ENCODE results near the gene C6orf89.
A peak's percentile ranks its signal among the peaks of the same experiment; 100 is the strongest.

Gene C6orf89

DNA sequence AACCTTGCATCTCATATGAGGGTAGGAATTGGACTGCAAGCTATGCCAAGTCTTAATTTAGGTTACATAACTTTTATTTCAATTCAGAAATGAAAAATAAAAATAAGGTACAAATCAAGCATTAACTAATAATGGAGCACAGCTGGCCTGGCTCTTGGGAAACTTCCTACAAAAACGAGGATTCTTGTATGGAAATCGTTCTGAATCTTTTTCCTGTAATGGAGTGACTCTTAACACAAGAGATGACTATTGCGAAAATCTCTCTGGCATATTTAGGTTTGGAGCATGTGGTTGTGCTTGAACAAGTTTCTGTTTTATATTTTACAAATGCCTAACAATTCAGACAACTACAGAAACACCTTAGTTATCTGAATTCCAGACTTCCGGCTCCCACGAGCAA is 34.8 kb downstream of the C6orf89 start:
- Histone ChIP-seq H4K8ac (ENCODE audit: low read length) (no peak overlapping the region), H2BK12ac (ENCODE audit: low read length in 2 of 2) (no peak overlapping the region), H2BK120ac (ENCODE audit: low read depth, low read length) (no peak overlapping the region), H3K4me1 (ENCODE audit: control insufficient read depth, insufficient read depth, low read depth, low read length) (peaks cover 10% of the 10 kb centered on the region), H3K4me3 (ENCODE audit: insufficient read depth in 1 of 2, low read depth in 1 of 2, low read length in 2 of 2) (no peak overlapping the region), H3K4ac (ENCODE audit: low read depth in 1 of 2, low read length in 2 of 2) (no peak overlapping the region), H3K9me3 (ENCODE audit: control insufficient read depth, low read length) (no peaks in the 10 kb centered on the region), H3K18ac (ENCODE audit: low read depth in 1 of 2, low read length in 2 of 2) (no peak overlapping the region), H2AK5ac (ENCODE audit: low read length, severe bottlenecking) (no peak overlapping the region), H2BK5ac (ENCODE audit: low read depth, low read length, poor library complexity, severe bottlenecking) (no peak overlapping the region), H2BK15ac (ENCODE audit: low read depth, poor library complexity, severe bottlenecking) (no peak overlapping the region), H3K79me1 (replicated peaks; ENCODE audit: low read length, poor library complexity, severe bottlenecking) (peaks cover 2% of the 10 kb centered on the region), H3K4me2 (ENCODE audit: low read length, poor library complexity, severe bottlenecking) (no peak overlapping the region), H4K91ac (ENCODE audit: low read length) (no peak overlapping the region), H3K23ac (ENCODE audit: low read length in 2 of 2) (no peak overlapping the region), H3K27ac (ENCODE audit: low read length, poor library complexity, severe bottlenecking) (no peak overlapping the region), H2AFZ (ENCODE audit: low read depth, low read length) (no peak overlapping the region), H3K14ac (ENCODE audit: low read length in 2 of 2) (no peak overlapping the region), H3K27me3 (ENCODE audit: control insufficient read depth in 1 of 2, insufficient read depth in 1 of 2, low read length in 2 of 2) (no peaks in the 10 kb centered on the region), H3K9ac (ENCODE audit: low read length) (no peak overlapping the region), H3K36me3 (ENCODE audit: control insufficient read depth in 1 of 2, insufficient read depth in 2 of 2, low read depth in 1 of 2, low read length in 2 of 2) (peaks cover 35 to 73% of the 10 kb centered on the region in 2 experiments)
- DNase-seq, result no peak
- WGBS, result 88% methylated on average over 4 of the region's 5 CpGs

GRCh38 chr6:36924131-36924530 is 38.4 kb downstream of the C6orf89 start:
- no peak overlapping the region for H3K23ac ChIP-seq (ENCODE audit: low read length in 2 of 2)
- H3K4me2 ChIP-seq (ENCODE audit: low read length, poor library complexity, severe bottlenecking), result peak overlapping the region; percentile 40
- H2BK120ac ChIP-seq (ENCODE audit: low read depth, low read length), result no peak overlapping the region
- H2AFZ ChIP-seq (ENCODE audit: low read depth, low read length), result no peak overlapping the region
- H3K4ac ChIP-seq (ENCODE audit: low read depth in 1 of 2, low read length in 2 of 2), result no peak overlapping the region
- no peaks in the 10 kb centered on the region for H3K27me3 ChIP-seq (ENCODE audit: control insufficient read depth in 1 of 2, insufficient read depth in 1 of 2, low read length in 2 of 2)
- peaks cover 26% of the 10 kb centered on the region for H3K4me1 ChIP-seq (ENCODE audit: control insufficient read depth, insufficient read depth, low read depth, low read length)
- no peaks in the 10 kb centered on the region for H3K9me3 ChIP-seq (ENCODE audit: control insufficient read depth, low read length)
- H4K8ac ChIP-seq (ENCODE audit: low read length), result no peak overlapping the region
- H2BK15ac ChIP-seq (ENCODE audit: low read depth, poor library complexity, severe bottlenecking), result no peak overlapping the region
- no peak overlapping the region for H3K9ac ChIP-seq (ENCODE audit: low read length)
- H3K79me1 ChIP-seq (replicated peaks; ENCODE audit: low read length, poor library complexity, severe bottlenecking), result no peaks in the 10 kb centered on the region
- H2BK12ac ChIP-seq (ENCODE audit: low read length in 2 of 2), result no peak overlapping the region
- no peak overlapping the region for H3K18ac ChIP-seq (ENCODE audit: low read depth in 1 of 2, low read length in 2 of 2)
- H2BK5ac ChIP-seq (ENCODE audit: low read depth, low read length, poor library complexity, severe bottlenecking), result no peak overlapping the region
- H3K36me3 ChIP-seq (ENCODE audit: control insufficient read depth in 1 of 2, insufficient read depth in 2 of 2, low read depth in 1 of 2, low read length in 2 of 2), result peaks cover 20 to 50% of the 10 kb centered on the region in 2 experiments
- WGBS, result 48% methylated on average over 4 of the region's 4 CpGs
- no peak overlapping the region for H3K4me3 ChIP-seq (ENCODE audit: insufficient read depth in 1 of 2, low read depth in 1 of 2, low read length in 2 of 2)
- no peak overlapping the region for H4K91ac ChIP-seq (ENCODE audit: low read length)
- no peak overlapping the region for H2AK5ac ChIP-seq (ENCODE audit: low read length, severe bottlenecking)
- DNase-seq, result peak; percentile 25
- H3K14ac ChIP-seq (ENCODE audit: low read length in 2 of 2), result no peak overlapping the region
- H3K27ac ChIP-seq (ENCODE audit: low read length, poor library complexity, severe bottlenecking), result no peak overlapping the region

DNA sequence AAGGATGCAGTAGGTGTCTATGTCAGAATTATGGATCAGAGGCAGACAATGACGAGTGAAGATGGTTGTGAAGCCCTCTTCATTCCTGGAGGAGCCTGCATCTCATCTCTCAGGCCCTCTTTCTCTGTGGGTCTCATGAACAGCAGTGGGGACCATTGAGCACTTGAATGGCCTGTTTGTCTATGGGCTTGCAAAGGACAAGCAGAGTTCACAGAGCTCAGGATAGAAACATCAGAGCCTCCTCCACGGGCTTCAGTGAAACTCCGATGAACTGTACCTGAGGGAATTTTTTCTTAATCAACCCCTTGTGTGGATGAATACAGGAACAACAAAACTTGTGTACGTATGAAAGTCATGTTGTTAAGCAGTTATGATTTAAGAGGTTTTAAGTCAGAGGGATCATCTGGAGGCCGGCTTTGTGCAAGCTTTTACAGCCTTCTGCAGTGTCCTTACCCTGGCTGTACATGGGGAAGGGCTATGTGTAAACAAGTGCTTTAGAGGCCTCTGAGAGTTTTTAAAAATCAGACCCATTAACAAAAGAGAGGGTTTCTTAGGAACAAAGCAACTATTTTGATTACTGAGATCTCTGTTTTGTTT is 39.1 kb downstream of the C6orf89 start:
- 77% methylated on average over 5 of the region's 5 CpGs for WGBS
- H3K9ac ChIP-seq (ENCODE audit: low read length), result no peak overlapping the region
- no peak overlapping the region for H3K27ac ChIP-seq (ENCODE audit: low read length, poor library complexity, severe bottlenecking)
- peaks cover 16 to 43% of the 10 kb centered on the region in 2 experiments for H3K36me3 ChIP-seq (ENCODE audit: control insufficient read depth in 1 of 2, insufficient read depth in 2 of 2, low read depth in 1 of 2, low read length in 2 of 2)
- no peaks in the 10 kb centered on the region for H3K79me1 ChIP-seq (replicated peaks; ENCODE audit: low read length, poor library complexity, severe bottlenecking)
- no peak overlapping the region for H2BK15ac ChIP-seq (ENCODE audit: low read depth, poor library complexity, severe bottlenecking)
- H3K27me3 ChIP-seq (ENCODE audit: control insufficient read depth in 1 of 2, insufficient read depth in 1 of 2, low read length in 2 of 2), result no peaks in the 10 kb centered on the region
- H3K14ac ChIP-seq (ENCODE audit: low read length in 2 of 2), result no peak overlapping the region
- no peak overlapping the region for H3K4me2 ChIP-seq (ENCODE audit: low read length, poor library complexity, severe bottlenecking)
- no peak overlapping the region for H2AK5ac ChIP-seq (ENCODE audit: low read length, severe bottlenecking)
- H3K4me3 ChIP-seq (ENCODE audit: insufficient read depth in 1 of 2, low read depth in 1 of 2, low read length in 2 of 2), result no peak overlapping the region
- H3K18ac ChIP-seq (ENCODE audit: low read depth in 1 of 2, low read length in 2 of 2), result no peak overlapping the region
- no peaks in the 10 kb centered on the region for H3K9me3 ChIP-seq (ENCODE audit: control insufficient read depth, low read length)
- no peak overlapping the region for H2BK5ac ChIP-seq (ENCODE audit: low read depth, low read length, poor library complexity, severe bottlenecking)
- no peak overlapping the region for H2BK12ac ChIP-seq (ENCODE audit: low read length in 2 of 2)
- H3K4me1 ChIP-seq (ENCODE audit: control insufficient read depth, insufficient read depth, low read depth, low read length), result peaks cover 26% of the 10 kb centered on the region
- no peak overlapping the region for H3K4ac ChIP-seq (ENCODE audit: low read depth in 1 of 2, low read length in 2 of 2)
- H2AFZ ChIP-seq (ENCODE audit: low read depth, low read length), result no peak overlapping the region
- DNase-seq, result no peak
- H4K8ac ChIP-seq (ENCODE audit: low read length), result no peak overlapping the region
- H2BK120ac ChIP-seq (ENCODE audit: low read depth, low read length), result no peak overlapping the region
- no peak overlapping the region for H4K91ac ChIP-seq (ENCODE audit: low read length)
- no peak overlapping the region for H3K23ac ChIP-seq (ENCODE audit: low read length in 2 of 2)

GRCh38 chr6:36925809-36926208 is 40.1 kb downstream of the C6orf89 start:
- Histone ChIP-seq H3K4ac (ENCODE audit: low read depth in 1 of 2, low read length in 2 of 2) (no peak overlapping the region), H2BK12ac (ENCODE audit: low read length in 2 of 2) (no peak overlapping the region), H2BK5ac (ENCODE audit: low read depth, low read length, poor library complexity, severe bottlenecking) (no peak overlapping the region), H4K8ac (ENCODE audit: low read length) (no peak overlapping the region), H3K4me3 (ENCODE audit: insufficient read depth in 1 of 2, low read depth in 1 of 2, low read length in 2 of 2) (no peak overlapping the region), H3K14ac (ENCODE audit: low read length in 2 of 2) (no peak overlapping the region), H2AK5ac (ENCODE audit: low read length, severe bottlenecking) (peak overlapping the region; percentile 19), H3K27me3 (ENCODE audit: control insufficient read depth in 1 of 2, insufficient read depth in 1 of 2, low read length in 2 of 2) (no peaks in the 10 kb centered on the region), H3K4me1 (ENCODE audit: control insufficient read depth, insufficient read depth, low read depth, low read length) (peaks cover 28% of the 10 kb centered on the region), H3K4me2 (ENCODE audit: low read length, poor library complexity, severe bottlenecking) (no peak overlapping the region), H2BK120ac (ENCODE audit: low read depth, low read length) (no peak overlapping the region), H3K9ac (ENCODE audit: low read length) (no peak overlapping the region), H3K18ac (ENCODE audit: low read depth in 1 of 2, low read length in 2 of 2) (no peak overlapping the region), H3K79me1 (replicated peaks; ENCODE audit: low read length, poor library complexity, severe bottlenecking) (no peaks in the 10 kb centered on the region), H4K91ac (ENCODE audit: low read length) (no peak overlapping the region), H3K27ac (ENCODE audit: low read length, poor library complexity, severe bottlenecking) (no peak overlapping the region), H3K9me3 (ENCODE audit: control insufficient read depth, low read length) (no peaks in the 10 kb centered on the region), H3K23ac (ENCODE audit: low read length in 2 of 2) (no peak overlapping the region), H3K36me3 (ENCODE audit: control insufficient read depth in 1 of 2, insufficient read depth in 2 of 2, low read depth in 1 of 2, low read length in 2 of 2) (peaks cover 14 to 39% of the 10 kb centered on the region in 2 experiments), H2BK15ac (ENCODE audit: low read depth, poor library complexity, severe bottlenecking) (no peak overlapping the region), H2AFZ (ENCODE audit: low read depth, low read length) (no peak overlapping the region)
- 96% methylated on average over 2 of the region's 4 CpGs for WGBS
- no peak for DNase-seq
